Osteoblast (primary cell): ENCODE results near the gene MRPS18A. TPM values are rescaled to one million over a fixed set of nuclear protein-coding genes. Genes with fewer than 3 reads are reported as not detected.

Source experiments
- DNase-seq: peaks from one replicate; pipeline ENCODE4 v3.0.0; 2011; ENCODE audit warnings: low spot score, mixed read lengths; ENCODE audit not compliant: insufficient read length; ENCODE audit errors: missing footprints
- H2AFZ ChIP-seq: 2 replicates; pipeline ENCODE4 v1.6.0; 2011; ENCODE audit warnings: mild to moderate bottlenecking, low read length
- H3K27ac ChIP-seq: 2 replicates; pipeline ENCODE4 v1.5.1; 2011; ENCODE audit warnings: mild to moderate bottlenecking, low read depth, low read length, moderate library complexity
- H3K27me3 ChIP-seq: 2 replicates; pipeline ENCODE4 v1.6.0; 2012; ENCODE audit warnings: mild to moderate bottlenecking, control low read depth, inconsistent platforms, low read length, moderate library complexity; ENCODE audit not compliant: insufficient read depth
- H3K36me3 ChIP-seq: 2 replicates; pipeline ENCODE4 v1.5.1; 2011; ENCODE audit warnings: mild to moderate bottlenecking, low read length, control low read depth, moderate library complexity; ENCODE audit not compliant: insufficient read depth
- H3K4me1 ChIP-seq: 2 replicates; pipeline ENCODE4 v1.5.1; 2011; ENCODE audit warnings: mild to moderate bottlenecking, low read length, control low read depth, moderate library complexity; ENCODE audit not compliant: insufficient read depth
- H3K4me2 ChIP-seq: 2 replicates; pipeline ENCODE4 v1.6.0; 2011; ENCODE audit warnings: mild to moderate bottlenecking, low read length; ENCODE audit not compliant: insufficient read depth
- H3K4me3 ChIP-seq: fragments of 200-600 bp; sonication (generic); 3 replicates; pipeline ENCODE4 v1.5.1; 2012; ENCODE audit warnings: mild to moderate bottlenecking, low read length, inconsistent platforms; ENCODE audit not compliant: insufficient read depth
- H3K79me2 ChIP-seq: 2 replicates; pipeline ENCODE4 v1.6.0; 2012; ENCODE audit warnings: mild to moderate bottlenecking, low read length, control low read depth, inconsistent platforms; ENCODE audit not compliant: insufficient read depth
- H3K9me3 ChIP-seq: 2 replicates; pipeline ENCODE4 v1.5.1; 2011; ENCODE audit warnings: low read depth, low read length, control low read depth
- H4K20me1 ChIP-seq: 2 replicates; pipeline ENCODE4 v1.6.0; 2012; ENCODE audit warnings: mild to moderate bottlenecking, low read length, control low read depth; ENCODE audit not compliant: insufficient read depth
- CTCF ChIP-seq: IDR thresholded peaks from 2 replicates; pipeline ENCODE4 v1.5.1; 2011; ENCODE audit warnings: mild to moderate bottlenecking, low read depth, low read length, moderate library complexity; ENCODE audit errors: extremely low read depth
- total RNA-seq: library from RNA; depleted of rRNA; stranded (reverse); fragments of >200 nt; gene quantifications from 2 replicates; pipeline ENCODE4 v1.2.3, GENCODE V29; 2012

Gene MRPS18A
- total RNA-seq, 1 donor, result 27.5 TPM

- Histone ChIP-seq H3K4me1 (peaks cover 23% of the 10 kb centered on the region), H3K27me3 (no peaks in the 10 kb centered on the region), H3K79me2 (peaks cover 39% of the 10 kb centered on the region), H3K4me2 (peak overlapping the region; percentile 96), H3K9me3 (no peaks in the 10 kb centered on the region), H2AFZ (peak overlapping the region; percentile 97), H3K27ac (peak overlapping the region; percentile 85), H3K36me3 (peaks cover 19% of the 10 kb centered on the region), H4K20me1 (no peaks in the 10 kb centered on the region), H3K4me3 (peak overlapping the region; percentile 84)
- TF ChIP-seq CTCF, result no peak
- DNase-seq, result peak; percentile 98
These were observed 57.9 kb downstream of the MRPS18A start for GRCh38 chr6:43629505-43630300.

- H3K27ac ChIP-seq, result peak within 1 kb of the TSS; percentile 88
- peak within 1 kb of the TSS; percentile 84 for H3K4me3 ChIP-seq
- no peaks in the 10 kb centered on the region for H4K20me1 ChIP-seq
- peak; percentile 98 for DNase-seq
- peak within 1 kb of the TSS; percentile 96 for H3K4me2 ChIP-seq
- TF ChIP-seq CTCF, result no peak
- H3K9me3 ChIP-seq, result no peaks in the 10 kb centered on the region
- H3K27me3 ChIP-seq, result no peaks in the 10 kb centered on the region
- peaks cover 44% of the 10 kb centered on the region for H3K79me2 ChIP-seq
- H3K36me3 ChIP-seq, result peaks cover 25% of the 10 kb centered on the region
- peak within 1 kb of the TSS; percentile 97 for H2AFZ ChIP-seq
- H3K4me1 ChIP-seq, result peaks cover 23% of the 10 kb centered on the region
These were observed 58.5 kb downstream of the MRPS18A start, which contains the start of gene GTPBP2 for GRCh38 chr6:43629104-43629504. TSS of gene GTPBP2 (minus strand) at chr6:43629264. CDS start at chr6:43629162, 102 bp downstream.

- Histone ChIP-seq H2AFZ (peak overlapping the region; percentile 38), H3K79me2 (peaks cover 47% of the 10 kb centered on the region), H4K20me1 (no peaks in the 10 kb centered on the region), H3K4me1 (peaks cover 23% of the 10 kb centered on the region), H3K36me3 (peaks cover 30% of the 10 kb centered on the region), H3K27me3 (no peaks in the 10 kb centered on the region), H3K4me3 (peak overlapping the region; percentile 84), H3K4me2 (peak overlapping the region; percentile 94), H3K27ac (peak overlapping the region; percentile 88), H3K9me3 (no peaks in the 10 kb centered on the region)
- TF ChIP-seq CTCF, result no peak
- DNase-seq, result peak; percentile 92
These were observed 59.0 kb downstream of the MRPS18A start for GRCh38 chr6:43628393-43629103.
